GM18508 (cell line): ENCODE results near the gene VDR.

ENCODE experiments used
- ATAC-seq: cut with Tn5 transposase; IDR thresholded peaks from one replicate; pipeline ENCODE4 v1.9.1; 2021; ENCODE audit warnings: moderate number of reproducible peaks; ENCODE audit not compliant: insufficient read depth, unreplicated experiment

The VDR gene

DNA sequence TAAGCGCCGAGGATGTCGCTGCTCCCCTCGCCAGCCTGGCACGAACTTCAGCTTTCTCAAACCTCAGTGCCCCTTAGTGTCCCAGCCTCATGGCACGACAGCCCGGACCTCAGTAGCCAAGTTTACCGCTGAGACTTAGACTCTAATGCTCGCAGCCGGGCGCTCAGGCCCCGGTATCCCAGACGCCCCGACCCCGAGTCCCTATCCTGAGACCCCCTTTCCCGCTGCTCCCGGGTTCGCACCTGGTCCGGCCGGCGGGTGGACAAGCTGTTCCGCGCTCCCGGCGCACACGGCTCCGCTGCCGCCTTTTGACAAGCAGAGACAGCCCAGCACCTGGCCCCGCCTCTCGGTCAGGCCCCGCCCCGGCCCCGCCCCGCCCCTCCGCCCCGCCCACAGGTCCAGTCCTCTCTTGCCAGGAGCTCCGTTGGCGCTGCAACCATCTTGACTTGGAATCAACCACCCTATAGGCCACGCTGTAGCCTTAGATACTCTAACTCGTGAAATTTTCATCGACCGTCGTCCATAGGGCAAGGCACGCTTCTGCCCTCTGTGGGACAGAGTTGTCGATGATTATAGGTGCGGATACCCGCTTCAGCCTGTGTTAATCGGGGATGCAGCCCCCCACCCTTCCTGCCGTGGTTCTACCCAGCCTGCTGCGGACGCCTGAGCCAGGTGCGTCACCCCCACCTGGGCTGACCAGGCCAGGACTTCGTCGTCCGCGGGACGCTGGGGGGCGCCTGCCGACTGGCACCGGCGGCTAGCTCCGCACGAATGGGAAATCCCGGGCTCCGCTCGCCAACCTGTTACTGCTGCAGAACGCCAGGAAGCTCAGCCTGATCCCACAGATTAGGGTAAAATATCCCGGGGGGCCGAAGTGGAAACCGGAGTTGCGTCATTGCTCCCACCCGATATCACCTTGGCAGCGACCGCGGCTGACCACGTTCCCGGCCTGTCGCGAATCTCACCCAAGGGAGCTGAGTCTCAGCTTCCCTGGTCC is at the start of gene VDR:
VDR (minus strand) TSS at position 282 of the 997 bp plus-strand sequence. CDS start 25,881 bp downstream, outside the sequence.
- ATAC-seq: no peak

DNA sequence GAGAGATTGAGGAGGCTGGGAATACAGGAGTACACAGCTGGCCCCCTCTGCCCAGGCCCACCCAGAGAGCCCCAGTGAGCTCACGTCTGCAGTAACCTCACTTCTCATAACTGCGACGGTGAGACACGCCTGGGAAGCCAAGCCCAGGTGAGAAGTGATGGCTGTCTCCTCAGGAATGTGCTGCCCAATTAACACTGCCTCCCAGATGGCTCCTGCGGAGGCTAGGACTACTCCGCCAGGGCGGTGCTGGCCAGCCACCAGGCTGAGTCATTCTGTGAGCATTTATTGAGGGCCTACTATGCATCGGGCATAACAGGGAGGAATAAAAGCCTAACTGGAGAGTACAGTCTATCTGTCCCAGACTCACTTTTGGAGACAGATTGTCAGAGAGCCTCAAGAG is 49.3 kb upstream of the VDR start:
- ATAC-seq: no peak

DNA sequence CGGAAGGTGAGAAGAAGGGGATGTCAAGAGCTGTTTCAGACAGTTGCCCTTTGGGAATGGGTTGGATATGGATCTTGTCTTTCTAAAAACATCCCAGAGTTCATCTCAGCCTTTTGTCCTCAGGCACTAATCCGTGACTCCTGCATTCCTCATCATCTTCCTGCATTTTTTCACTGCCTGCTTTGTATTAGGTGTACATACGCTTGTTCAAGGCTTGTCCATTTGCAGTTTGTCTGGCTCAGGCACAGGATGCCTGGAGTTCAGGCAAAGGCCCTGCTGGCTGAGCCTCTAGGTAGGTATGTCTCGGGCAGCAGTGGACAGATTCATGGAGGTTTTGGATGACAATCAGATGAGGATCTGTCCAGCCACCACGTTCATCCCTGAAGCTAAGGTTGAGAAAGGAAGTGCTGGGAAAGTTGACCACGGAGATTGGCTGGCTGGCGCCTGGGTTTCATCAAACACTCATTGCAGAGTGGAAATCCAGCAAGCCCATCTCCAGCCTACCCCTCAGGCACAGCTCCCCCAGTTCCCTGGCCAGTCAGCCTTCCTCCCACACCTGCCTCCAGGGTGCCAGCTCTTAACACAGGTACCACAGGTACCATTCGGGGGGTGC is 46.2 kb upstream of the VDR start:
- no peak for ATAC-seq

DNA sequence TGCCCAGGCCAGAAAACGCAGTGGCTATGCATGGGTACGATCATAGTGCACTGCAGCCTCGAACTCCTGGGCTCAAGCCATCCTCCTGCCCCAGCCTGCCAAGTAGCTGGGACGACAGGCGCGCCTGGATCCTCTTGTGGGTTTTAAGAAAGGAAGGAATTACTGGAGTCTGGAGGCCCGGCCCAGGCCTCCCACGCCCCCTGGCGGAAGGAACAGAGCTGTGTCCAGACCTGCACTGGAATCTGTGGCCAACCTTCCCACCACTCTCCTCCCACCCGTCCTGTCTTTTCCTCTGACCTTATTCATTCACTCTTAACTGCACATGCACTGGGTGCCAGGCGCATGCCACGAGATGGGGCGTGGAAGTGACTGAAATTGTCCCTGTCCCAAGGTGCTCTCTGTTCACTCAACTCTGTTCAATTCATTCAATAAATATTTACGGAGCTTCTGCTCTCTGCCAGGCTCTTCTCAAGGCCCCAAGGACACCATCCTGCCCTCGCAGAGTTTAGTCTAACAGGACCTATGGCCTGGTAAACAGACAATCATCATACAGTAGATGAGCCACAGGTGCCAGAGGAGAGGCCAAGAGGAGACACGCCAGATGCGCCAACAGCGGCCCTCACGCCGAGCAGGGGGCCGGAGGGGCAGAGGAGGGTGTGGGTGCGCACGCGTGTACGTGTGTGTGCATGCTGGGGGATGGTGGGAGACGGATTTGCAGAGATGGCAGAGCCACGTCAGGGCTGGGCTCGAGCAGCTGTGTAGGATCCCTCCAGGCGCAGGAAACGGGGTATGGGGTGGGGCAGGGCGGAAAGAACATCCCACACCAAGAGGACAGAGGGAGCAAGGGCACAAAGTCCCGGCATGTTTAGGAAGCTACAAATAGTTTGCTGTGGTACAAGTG is 44.9 kb upstream of the VDR start:
- ATAC-seq: no peak

DNA sequence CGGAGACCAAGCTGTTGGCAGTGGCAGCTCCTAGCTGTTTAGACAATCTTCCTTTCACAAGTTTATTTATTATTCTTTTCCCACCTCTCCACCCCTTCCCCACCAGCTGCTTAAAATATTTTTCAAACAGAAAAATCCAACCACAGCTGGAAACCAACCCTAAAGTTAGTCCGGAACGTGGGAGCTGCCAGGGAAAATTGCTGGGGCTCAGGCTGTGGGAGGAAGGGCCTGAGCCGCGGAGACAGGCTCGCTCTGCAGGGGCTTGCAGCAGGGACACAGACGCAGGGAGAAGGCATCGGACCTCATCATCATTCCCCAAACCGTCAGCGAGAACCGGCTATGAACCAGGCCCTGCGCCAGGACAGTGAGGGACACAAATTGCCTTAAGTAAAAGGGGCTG is 42.5 kb upstream of the VDR start:
- ATAC-seq: no peak

DNA sequence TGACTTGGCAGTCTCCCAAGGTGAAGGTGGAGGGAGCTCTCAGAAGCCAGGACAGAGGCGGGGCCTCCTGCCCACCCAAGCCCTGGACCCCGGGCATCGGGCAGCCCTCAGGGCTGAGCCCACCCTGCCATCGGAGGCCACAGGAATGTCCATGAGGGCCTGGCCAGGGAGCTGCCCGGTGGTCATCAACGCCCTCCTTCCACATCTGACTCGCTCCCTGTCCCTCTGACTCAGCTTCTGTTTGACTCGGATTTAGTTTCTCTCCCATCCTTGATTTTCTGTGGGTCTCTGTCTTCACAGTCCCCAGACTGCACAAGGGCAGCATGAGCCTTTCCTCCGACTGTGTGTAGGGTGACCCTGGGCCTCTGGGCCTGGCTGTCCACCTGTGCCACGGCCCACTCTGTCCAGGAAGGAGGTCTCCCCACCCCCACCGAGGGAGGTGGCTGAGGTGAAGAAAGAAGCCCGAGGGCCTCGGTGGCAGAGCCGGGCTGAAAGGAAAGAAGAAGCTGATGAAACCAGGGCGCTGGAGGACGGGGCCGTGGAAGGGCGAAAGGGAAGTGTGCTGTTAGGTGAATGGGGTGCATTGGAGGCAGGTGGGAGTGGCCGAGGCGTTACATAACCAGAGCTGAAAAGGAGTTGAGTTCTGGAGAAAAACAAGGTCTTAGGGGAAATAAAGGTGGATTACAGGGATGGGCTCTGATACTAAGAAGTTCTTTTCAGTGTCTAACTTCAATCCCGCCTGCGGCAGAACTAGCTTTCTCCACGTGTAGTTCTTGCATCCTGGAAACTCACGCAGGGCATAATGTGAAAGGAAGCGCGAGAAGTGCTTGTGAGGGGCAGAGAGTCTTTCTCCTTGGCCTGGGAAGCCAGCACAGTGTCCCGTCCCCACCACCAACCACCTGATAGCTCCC is 41.9 kb upstream of the VDR start:
- ATAC-seq: no peak

DNA sequence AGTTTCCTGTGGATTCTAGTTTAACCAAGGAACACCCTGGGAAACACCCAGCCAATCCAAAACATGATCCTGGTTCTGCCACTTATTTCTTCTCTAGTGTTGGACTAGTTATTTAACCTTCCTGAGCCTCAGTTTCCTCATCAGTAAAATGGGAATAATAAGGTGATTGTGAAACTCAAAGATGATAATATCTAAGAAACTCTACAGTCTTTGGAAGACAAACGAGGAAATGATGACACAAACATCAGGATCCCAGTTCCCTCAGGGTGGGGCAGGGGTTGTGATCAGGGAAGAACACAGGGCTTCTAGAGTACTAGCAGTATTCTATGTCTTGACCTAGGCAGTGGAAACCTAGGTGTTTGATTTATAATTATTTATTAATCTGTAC is 40.5 kb upstream of the VDR start:
- ATAC-seq: no peak

DNA sequence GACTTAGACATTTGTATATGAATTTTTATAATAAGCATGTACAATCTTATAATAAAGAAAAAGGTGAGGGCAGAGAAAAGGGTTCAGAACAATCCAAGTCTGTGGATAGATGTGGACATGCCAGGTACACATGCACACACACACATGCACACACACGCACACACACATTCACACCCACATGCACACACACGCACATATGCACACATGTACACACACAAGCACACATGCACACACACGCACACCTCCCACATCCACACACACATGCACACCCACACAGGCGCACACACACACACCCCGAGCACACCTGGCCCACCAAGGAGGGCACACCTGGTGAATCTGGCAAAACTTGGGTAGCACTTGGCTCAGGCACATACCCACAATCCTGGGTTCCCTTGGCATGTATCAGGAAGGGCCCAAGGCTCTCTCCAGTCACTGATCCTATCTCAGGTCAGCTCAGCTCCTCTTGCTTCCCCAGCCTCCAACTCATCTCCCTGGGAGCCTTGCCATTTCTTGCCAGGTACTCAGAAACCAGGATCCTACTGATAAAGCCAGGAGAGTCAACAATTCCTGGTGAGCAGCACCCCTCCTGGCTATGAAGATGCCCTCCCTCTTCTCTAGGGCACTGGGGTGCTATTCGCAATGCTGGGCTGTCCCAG is 40.0 kb upstream of the VDR start:
- ATAC-seq: no peak

DNA sequence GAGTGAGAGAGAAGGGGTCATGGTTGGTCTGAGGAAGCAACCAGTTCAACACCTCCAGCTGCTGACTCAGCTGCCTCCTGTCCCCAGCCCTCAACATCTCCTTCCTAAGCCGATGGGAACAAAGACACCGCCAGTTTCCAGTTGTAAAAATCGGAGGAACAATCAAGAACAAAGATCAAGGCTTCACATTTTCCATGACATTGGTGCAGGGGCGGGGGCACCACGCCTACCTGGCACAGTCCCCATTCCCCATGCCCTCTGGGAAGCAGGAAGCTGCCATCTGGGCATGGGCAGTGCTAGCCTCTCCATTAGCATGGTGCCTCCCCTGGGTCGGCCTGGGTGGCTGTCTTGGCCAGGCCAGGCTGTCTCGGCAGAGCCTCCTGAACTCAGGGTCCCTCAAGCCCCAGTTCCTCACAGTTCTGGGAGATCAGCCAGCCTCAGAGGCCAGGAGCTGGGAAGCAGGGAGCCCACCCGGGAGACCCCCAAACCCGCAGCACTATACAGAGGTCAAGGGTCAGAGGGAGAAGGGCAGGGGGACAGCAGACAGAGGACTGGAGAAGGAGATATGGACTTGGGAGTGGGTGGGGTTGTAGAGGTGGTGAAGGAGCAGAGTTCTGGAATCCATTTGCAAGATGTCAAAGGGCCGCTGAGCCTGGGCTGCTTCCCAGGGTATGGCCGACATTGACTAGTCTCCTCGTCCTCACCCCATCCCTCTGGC is 39.0 kb upstream of the VDR start:
- ATAC-seq: no peak

DNA sequence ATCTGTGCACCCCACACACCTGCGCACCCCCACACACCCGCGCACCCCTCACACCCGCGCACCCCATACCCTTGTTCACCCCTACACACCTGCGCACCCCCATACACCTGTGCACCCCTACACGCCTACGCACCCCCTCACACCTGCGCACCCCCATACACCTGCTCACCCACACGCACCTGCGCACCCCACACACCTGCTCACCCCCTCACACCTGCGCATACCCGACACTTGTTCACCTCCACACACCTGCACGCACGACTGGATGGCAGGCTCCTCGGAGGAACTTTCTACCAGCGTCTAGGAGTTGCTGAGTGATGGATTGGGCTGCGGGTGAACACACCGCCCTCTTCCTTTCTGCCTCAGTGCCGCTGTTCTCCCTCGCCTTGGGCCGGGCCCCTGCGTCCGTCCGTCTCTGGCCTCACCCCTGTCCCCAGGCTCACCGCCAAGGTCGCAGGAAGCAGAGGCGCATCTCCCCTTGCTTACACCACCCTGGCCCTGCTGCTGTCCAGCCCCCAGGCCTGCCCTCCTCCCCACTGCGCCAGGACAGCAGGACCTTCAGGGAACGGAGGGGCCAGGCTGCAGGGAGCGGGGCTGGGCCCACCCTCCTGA is 37.9 kb upstream of the VDR start:
- no peak for ATAC-seq

DNA sequence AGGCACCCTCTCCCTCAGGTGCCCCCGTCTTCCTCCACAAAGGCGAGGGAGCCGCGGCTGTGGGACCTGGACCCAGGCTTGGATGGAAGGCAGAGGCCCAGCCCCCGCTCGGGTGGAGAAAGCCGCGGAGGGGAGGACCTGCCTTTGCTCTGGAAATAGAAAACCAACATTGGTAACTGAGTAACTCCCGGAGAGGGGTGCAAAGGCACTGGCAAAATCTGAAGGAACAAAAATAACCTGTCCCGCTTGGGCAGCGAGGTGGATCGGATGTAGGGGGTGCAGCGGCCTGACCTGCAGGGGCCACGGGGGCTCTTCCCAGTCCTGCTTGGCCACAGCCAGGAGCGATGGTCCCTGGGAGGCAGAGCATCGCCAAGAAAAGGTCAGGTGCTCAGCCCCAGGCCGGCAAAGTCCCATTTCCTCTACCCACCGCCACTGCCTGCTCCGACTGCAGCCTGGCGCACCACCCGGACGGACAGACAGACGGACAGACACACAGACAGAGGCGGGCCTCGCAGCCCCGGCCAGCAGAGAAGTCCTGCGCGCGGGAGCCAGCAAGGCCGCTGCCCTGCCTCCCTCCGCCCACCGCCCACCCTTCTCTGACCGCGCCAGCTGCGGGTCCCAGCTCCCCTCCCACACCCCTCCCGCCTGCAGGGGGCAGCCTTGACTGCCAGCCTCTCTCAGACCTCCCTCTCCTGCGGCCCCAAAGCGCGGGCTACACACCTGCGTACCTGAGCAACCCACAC is 37.2 kb upstream of the VDR start:
- no peak for ATAC-seq

DNA sequence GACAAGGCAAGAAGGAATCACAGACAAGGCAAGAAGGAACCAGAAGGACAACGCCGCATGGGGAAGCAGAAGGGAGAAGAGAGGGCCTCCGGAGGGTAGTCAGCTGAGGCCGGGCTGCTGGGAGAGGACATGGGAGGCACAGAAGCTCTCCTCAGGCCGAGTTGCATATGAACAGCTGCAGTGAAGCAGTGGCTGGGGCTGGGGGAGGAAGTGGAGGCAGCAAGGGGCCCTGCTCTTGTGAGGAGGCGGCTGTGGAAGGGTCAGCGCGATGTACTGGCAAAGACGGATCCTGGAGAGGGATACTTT is 36.6 kb upstream of the VDR start:
- no peak for ATAC-seq

DNA sequence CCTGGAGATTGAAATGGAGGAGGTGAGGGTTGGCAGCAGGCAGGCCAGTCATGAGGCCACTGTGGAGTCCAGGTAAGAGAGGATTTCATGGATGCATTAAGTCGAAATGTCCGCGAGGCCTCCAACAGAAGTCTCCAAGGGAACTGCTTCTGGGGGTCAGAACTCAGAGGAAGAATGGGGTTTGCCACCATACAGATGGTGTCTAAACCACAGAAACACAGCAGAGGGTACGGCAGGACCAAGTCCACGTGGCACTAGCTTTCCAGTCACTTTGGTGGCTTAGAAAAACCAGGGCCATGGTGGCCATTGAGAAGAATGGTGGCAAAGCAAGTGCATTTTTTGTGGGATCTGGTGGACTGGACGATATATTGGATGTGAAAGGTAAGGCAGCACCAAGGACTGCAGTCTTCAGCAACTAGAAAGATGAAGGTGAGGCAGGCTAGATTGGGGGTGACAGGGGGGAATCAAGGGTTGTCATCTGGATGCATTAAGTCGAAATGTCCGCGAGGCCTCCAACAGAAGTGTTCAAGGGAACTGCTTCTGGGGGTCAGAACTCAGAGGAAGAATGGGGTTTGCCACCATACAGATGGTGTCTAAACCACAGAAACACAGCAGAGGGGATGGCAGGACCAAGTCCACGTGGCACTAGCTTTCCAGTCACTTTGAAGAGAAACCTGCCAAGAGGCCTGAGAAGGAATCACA is 36.1 kb upstream of the VDR start:
- ATAC-seq: no peak

DNA sequence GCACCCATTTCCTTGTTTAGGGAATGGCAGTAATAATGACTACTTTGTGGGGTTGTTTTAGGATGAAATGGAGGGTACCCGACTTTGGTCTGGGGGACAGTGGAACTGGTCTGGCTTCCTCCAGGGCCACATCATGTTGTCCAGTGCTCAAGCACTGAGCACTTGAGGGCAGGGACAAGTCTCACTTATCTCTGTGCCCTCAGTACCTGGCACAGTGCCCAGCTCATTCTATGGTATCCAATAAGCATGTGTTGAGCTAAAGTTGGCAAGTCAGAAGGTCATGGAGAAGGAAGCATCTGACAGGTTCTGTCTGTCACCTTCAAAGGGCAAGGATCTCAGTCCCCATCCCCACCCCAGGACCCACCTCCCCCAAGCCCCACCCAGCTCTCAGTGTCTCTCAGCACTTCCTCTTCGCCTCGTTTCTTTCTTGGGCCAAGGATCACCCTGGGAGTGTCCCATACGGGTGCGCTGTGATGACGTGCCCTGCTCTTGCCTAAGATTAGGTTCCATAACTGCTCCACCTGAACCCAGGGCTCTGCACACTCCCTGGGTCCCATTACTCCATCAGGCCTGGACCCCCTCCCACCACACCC is 34.3 kb upstream of the VDR start:
- no peak for ATAC-seq

DNA sequence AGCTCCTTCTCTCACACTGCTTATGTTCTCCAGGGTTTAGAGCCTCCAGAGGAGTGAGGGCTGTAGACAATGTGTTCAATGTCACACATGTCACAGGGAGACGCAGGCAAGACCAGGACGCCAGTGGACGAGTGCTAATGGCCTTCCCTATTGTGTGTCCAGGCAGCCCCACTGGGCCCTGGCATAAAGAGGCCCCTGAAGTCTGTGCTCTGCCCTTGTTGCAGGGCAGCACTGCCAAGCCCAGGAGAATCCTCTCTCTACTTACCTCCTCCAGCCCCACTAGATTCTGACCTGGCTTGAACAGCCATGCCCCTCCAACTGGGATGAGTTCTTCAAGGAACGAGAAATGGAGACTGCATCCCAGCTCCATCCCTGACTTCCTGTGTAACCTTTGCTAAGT is 33.8 kb upstream of the VDR start:
- no peak for ATAC-seq

DNA sequence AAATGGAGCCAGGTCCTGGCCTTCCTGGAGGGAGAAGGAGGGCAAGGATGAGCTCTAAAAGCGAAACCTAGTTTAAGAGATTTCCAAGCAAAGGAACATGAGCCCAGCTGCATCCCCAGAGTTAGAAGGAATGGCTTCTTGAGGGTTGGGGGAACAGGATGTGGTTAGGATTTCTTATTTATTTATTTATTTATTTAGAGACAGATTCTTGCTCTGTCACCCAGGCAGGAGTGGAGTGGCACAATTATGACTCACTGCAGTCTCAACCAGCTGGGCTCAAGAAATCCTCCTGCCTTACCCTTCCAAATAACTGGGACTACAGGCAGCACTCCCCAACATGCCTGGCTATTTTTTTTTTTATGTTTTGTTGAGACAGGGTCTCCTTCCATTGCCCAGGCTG is 33.3 kb upstream of the VDR start:
- no peak for ATAC-seq

DNA sequence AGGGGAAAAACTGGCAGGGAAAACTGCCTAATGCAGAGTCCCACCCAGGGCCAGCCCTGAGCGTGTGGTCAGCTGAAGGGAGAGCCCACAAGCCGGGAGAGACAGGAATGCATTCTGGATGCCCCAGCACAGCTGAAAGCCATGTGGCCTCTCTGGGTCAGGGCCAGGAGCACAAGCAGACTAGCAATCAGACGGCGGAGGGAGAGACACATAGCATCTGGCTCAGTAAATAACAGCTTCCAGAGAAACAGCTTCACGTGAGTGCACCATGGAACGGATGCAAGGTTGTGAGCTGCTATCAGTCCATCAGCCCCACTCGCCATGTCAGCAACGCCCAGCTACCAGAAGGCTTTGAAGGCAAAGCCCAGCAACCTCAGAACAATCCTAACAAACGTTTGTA is 30.4 kb upstream of the VDR start:
- no peak for ATAC-seq
